HG03439 (cell line): ENCODE measurements around the gene PIGU.
"Not testable (repeated sequence)": the region's sequence is repeated elsewhere in the genome, so short reads cannot be mapped to it uniquely, and the experiment has no call there.

Source experiments
- ATAC-seq: cut with Tn5 transposase; IDR thresholded peaks from one replicate; pipeline ENCODE4 v1.9.1; 2021; ENCODE audit warnings: mild to moderate bottlenecking, moderate library complexity; ENCODE audit not compliant: unreplicated experiment

Gene PIGU

DNA sequence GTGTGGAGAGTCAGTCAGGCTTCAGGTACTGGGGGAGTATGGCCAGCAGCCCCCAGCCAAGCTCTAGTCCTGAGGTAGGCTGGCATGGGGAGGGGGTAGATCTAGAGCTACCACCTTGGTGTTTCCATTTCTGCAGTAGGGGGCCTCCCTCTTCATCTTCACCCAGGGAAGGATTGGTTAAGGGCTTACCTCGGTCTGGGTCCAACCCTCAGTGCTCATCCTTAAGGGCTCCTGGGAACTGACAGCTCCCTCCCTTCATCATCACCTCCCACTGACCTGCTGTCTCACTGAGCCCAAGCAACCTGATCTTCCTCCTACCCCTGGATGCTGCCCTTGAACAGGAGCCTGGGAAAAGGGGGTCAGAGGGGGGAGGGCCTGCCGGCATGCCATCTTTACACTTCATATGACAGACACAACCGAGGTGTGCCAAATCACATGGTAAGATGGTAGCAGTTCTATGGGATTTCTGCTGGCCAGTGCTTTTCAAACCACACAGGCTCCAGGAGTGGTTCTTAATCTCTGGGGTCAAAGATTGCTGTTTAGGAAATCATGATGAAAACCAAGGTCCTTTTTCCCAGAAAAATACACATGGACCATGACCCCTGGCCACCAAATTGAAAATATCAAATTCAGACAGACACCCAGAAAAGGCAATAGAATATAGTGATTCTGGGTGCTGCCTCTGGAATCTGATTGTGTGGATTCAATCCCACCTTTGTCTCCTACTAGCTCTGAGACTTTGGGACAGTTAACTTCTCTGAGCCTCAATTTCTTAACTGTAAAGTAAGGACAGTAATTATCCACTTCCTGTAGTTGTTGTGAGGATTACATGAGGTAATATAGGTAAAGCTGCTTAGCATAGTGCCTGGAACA is 30.3 kb upstream of the PIGU start:
- ATAC-seq: no peak

DNA sequence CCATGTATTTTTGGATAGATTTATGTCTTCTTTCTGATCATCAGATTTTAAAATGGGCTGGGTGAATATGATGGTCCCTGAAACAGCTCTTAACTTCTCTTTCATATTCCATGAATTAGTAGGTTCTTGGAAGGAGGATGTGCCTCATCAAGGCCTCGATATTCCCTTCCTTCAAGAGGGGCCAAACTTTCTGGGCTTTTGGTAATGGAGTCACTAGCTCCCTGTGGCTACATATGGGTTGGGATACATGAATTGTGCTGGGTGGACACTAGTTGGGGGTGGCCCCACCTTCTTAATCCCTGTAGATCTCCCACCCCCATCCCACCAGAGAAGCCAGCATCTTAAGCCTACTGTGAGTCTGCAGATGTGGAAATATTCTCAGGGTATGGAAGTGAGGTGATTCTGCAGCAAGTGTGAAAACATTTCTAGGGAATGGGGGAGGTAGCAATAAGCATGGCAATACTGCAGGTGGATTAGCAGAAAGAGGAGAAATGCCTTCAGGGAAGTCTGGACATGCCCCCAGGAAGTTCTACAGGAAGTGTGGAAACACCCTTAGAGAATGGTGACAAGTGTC is 29.5 kb upstream of the PIGU start:
- ATAC-seq: no peak

DNA sequence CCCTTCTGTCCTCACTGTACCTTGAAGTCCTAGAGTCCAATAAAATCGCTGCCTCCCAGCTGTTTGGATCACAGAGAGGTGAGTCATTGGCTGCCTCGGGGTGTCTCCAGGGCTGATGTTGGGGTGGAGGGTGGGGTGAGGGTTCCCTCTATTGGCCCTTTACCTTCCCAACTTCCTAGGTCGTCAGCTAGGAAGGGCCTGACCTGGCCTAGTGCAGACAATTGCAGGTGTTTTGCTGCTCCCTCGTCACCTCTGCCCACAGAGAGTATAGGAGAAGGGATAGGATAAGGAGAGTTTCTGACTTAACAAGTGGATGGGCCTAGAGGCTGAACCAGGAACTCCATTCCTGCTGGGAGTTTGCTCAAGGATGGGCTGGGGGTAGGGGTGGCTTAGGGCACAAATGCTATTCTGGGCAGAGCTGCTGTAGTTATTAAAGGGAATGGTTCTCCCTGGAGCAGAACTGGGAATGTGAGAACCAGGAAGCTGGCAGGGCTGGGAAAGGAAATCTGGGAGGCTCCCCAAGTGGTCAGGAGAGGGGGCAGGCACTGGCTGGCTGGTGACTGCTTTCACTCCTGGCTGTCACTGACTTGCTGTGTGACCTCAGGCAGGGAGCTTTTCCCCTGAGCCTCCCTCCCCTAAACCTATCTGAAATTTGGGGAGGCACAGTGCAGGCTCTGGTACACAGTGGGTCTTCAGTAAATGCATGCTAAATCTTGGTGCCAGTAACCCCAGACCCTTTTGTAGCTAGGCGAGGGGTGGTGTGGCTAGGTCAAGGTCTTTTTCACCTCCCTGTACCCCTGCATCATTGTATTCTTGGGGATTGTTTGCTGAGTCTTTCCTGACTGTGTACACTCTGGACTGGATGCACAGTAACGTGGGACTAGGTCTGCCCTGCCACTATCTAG is 28.8 kb upstream of the PIGU start:
- ATAC-seq: no peak

DNA sequence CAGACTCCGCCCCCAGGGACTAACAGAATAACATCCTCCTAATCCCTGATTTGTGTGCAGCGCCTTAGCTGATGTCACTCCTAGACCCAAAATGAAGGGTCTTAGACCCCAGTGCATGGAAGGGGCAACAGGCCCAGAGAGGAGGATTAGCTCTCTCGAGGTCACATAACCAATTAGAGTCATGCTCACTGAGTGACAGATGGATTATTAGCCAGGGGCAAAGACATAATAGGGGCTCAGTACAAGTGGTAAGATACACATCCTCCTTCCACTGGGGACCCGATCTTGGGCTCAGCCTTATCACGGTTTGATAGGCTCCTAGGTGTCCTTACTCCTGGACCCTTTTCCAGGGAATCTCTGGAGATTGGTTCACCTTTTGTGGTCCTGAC is 28.1 kb upstream of the PIGU start:
- no peak for ATAC-seq

DNA sequence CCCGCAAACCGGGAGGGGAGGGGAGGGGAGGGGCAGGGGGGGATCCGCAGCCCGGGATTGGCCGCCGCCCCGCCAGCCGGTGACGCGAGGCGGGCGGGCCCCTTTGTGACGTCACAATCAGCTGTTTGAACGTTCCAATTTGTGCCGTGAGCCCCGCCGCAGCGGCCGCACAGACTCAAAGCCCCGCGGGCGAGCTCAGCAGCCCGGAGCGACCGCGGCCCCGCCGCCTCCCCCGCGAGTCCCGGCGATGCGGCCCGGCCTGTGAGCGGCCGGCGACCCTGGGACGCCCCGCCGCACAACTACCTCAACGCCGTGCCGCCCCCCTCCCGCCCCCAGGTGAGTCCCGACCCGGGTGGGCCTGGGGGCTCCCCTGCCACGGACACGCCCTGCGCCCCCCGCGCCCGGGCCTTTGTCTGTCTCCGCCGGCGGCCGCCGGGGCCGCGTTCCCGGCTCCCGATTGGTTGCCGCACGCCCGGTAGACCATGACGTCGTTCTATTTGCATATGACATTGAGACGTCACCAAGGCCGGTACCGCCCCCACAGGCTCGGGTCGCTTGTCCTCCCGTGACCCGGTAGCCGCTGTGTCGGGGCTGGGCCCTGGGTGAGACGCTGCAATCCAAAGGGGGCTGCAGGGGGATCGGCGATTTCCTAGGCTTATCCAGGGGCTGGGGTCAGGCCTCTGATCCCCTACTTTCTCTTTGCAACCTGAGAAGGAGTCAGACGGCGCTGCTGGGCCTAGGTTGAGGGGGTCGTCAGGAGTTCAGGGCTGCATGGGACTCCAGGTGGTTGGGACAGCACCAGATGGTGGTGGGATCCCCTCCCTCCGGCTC is 27.5 kb upstream of the PIGU start, which contains the start of gene TP53INP2:
Gene TP53INP2 (plus strand): TSS at position 168 of the 831 bp plus-strand sequence. CDS start 4,396 bp downstream, outside the sequence.
- ATAC-seq: peak; percentile 48

DNA sequence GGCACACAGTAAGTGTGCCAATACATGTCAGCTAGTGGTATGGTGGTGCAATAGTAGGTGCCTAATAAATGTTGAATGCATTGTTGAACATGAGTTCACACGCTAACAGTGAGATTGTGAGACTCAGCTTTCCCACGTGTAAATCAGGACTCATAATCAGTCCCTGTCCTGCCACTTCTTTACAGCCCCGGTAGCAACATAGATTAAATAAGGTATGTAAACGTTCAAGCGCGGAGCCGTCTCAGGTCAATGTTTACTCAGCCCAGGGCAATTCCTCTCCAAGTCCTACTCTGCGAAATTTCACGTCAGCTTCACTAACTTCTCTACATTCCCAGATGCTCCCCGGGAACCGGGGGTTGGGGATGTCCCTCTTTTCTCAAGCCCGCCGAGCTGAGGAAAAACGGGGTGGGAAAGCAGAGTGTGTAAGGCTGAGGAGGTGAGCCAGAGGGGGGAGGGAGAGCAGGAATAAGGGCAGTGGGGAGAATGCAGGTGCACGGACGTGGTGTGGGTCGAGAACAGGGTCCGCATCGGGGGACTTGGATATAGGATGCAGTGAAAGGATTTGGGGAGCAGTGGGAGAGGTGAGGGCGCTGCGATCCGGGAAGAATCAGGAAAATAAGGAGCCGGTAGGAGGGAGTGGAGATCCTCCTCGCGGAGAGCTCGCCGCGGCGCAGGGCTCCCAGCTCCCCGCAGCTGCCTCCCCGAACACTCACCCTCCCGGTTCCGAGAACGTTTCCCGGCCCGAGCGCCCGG is 26.7 kb upstream of the PIGU start:
- no peak for ATAC-seq

DNA sequence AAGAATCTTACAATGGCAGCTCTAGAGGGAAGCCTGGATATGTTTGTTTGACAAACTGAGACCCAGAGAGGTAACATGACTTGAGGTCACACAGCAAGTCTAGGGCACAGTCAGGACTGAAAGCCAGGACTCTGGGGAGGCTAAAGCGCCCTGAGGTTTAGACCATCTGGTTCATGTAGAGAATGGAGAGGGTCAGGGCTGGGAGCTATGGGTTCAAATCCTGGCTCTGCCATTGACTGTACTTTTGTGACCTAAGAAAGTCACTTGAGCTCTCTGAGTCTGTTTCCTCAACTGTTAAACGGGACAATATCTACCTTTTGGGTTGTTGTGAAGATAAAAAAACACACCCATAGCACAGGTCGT is 26.1 kb upstream of the PIGU start:
- no peak for ATAC-seq

DNA sequence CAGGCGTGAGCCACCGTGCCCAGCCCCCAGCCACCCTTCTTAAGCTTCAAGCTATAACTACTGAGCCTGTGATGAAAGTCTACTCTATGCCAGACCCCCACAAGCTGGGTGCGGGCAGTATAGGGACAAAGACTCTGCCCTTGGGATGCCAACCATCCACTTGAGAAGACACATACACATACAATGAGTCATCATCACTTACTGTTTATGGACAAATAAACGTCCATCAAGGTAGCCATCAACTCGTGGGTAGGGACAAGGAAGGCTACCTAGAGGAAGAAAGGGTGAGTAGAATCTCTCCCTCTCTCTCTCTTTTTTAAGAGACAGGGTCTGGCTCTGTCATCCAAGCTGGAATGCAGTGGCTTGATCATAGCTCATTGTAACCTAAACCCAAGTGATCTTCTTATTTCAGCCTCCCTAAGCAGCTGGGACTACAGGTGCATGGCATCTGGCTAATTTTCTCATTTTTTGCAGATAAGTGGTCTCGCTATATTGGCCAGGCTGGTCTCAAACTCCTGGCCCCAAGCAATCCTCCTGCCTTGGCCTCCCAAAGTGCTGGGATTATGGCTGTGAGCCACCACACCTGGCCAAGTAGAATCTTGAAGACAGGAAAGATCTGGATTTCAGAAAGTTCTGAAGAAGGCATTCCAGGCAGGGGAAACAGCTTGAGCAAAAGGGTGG is 24.7 kb upstream of the PIGU start:
- ATAC-seq: no peak

DNA sequence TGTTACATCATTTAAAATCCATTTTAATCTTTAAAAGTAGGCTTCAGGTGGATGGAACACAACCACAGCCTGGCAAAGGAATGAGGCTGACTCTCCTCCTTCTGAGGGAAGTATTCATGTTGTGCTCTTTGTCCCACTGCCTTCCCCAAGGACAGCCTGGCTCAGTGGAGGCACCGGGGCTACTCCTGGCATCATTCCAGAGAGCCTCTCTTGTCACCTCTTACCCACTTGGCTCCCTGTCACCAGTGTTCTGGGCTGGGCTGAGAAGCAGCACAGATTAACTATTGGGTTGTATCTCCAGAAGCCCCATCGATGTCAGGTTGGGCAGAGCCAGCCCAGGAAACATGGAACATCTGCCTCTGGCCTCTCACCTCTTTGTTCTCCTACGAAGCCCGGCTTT is 16.5 kb upstream of the PIGU start:
- ATAC-seq: no peak

DNA sequence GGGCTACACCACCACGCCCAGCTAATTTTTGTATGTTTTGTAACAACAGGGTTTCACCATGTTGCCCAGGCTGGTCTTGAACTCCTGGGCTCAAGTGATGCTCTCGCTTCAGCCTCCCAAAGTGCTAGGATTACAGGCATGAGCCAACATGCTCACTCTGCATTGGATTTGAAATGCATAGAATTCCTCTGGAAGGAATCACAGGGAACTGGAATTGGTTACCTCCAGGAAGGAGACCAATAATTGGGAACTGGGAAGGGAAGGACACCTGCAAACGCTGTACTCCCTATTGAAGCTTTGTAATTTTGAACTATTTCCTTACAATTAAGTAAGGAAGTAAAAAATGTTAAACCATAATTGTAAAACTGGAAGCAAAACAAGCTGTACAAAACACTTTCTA is 14.9 kb upstream of the PIGU start:
- ATAC-seq: no peak

DNA sequence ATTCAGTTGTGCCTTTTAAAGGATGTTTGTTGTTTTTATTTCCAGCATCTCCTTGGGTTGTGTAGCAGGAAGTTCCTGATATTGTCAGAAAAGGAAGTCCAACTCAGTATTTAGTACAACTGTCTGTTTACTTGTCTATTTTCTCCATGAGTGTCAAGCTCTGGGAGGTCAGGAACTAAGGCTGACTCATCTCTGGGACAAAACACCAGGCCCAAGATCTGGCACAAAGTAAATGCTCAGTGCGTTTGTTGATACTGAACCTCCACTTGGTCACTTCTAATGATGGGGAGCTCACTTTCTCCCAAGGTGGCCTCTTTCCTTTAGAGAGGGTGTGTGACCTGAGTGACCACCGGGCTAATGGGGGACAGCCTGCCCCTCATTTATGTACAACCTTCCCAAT is 12.6 kb upstream of the PIGU start:
- ATAC-seq: no peak

DNA sequence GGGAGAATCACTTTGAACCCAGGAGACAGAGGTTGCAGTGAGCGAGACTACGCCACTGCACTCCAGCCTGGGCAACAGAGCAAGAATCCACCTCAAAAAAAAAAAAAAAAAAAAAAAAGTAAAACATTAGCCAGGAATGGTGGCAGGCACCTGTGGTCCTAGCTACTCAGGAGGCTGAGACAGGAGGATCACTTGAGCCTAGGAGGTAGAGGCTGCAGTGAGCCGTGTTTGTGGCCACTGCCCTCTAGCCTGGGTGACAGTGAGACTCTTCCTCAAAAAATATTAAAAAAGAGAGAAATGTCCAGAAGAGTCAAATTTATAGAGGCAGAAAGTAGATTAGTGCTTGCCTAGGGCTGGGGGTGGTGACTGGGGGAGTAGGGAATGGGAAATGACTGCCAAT is 6.8 kb upstream of the PIGU start:
- ATAC-seq: no peak

DNA sequence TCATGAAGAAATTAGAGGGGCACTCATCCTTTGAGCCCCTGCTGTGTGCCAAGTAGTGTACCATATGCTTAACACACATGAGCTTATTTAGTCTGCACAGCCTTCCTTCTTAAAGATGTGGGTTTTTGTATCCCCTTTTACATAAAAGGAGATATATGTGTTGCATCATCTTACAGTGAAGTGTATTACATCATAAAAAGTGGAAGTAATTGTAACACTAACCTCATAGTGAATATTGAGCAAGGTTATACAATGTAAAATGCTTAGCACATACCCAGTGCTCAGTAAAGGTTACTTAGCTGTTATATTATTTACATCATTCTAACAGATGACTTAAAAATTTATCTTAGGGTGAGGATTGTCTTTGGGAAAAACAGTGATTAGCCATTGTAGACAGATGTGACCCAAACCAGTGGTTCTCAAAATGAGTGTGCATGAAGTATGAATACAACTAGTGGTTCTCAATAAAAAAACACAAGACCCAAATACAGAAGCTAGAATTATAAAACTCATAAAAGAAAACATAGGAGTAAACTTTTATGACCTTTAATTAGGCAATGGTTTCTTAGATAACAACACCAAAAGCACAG is 3.8 kb upstream of the PIGU start:
- ATAC-seq: no peak

DNA sequence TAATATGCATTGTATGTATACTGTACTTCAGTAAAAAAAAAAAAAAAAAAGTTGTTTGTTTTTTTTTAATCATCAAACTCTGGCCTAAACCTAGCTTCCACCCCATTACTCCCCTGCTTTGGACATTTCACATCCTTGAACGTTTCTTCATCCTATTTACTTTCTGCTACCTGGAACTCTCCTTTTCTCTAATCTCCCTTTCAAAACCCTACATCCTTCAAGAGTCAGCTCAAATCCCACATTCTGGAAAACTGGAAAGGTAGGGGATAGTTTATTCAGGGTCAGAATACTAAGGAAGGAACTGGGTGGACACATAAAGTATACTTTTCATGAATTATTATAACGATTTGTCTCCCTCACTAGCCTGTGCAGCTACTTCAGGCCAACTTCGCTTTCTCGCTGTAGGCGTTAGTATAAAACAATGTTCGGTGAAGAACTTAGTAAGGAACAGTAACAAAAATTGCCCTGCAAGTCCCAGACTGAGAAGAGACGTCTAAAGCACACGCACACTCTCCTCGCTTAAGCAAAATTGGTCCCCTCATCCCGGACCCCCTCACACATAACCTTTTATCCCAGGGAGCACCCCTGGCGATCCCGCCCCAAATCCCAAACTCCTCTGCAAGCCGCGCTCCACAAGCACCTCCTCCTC is 775 bp downstream of the PIGU start:
- ATAC-seq: no peak

DNA sequence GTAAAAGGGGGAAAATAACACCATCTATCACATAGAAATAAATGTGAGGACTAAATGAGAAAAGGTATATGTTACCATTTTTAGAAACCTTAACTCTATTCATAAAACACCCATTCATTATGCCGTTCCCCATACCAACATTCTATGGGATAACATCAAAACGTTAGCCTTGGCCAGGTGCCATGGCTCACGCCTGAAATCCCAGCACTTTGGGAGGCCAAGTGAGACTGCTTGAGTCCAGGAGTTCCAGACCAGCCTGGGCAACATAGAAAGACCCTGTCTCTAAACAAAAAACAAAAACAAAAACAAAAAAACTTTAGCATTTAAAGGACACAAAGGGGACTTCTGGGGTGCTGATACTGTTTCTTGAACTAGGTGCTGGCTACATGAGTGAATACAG is 1.3 kb downstream of the PIGU start:
- ATAC-seq: no peak

DNA sequence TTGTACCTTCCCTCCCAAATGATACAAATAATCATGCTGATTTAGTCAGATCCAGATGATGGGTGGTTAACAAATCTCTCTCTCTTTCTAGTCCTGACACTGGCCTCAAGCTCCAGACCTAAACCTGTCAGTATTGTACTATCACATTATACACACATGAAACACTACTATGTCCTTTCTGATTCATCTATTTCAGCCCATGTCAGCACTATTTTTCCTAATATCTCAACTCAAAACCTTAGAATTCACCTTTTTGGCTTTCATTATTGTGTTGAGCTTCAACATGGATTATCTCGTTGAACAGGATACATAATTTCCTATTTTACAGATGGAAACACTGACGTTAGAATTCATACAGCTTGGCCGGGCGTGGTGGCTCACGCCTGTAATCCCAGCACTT is 3.5 kb downstream of the PIGU start:
- ATAC-seq: no peak

DNA sequence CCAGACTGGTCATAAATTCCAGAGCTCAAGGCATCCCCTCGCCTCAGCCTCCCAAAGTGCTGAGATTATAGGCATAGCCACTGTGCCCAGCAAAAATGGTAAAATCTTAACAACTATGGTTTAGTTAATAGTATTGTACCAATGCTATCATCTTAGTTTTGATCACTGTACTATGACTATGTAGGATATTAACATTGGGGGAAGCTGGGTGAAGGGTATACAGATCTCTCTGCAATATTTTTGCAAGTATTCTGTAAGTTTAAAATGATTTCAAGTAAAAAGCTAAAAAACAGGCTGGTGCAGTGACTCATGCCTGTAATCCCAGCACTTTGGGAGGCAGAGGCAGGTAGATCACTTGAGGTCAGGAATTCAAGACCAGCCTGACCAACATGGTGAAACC is 7.8 kb downstream of the PIGU start:
- no peak for ATAC-seq

DNA sequence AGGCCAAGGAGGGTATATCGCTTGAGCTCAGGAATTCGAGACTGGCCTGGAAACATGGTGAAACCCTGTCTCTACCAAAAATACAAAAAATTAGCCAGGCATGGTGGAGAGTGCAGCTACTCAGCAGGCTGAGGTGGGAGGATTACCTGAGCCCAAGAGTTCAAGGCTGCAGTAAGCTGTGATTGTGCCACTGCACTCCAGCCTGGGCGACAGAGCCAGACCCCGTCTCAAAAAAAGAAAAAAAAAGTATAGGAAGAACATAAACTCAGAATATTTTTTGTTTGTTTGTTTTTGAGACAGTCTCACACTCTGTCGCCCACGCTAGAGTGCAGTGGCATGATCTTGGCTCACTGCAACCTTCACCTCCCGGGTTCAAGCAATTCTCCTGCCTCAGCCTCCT is 12.1 kb downstream of the PIGU start:
- not testable (repeated sequence) for ATAC-seq
